Fibroblast of mammary gland (primary cell): ENCODE data around the gene GPR173.

Experiments
- DNase-seq: peaks from one replicate; pipeline ENCODE4 v3.0.0-alpha.2; 2010; ENCODE audit warnings: low read depth
- H3K4me3 ChIP-seq: 2 replicates; pipeline ENCODE4 v1.5.1; 2011; ENCODE audit warnings: low read depth, mild to moderate bottlenecking, low read length, moderate library complexity; ENCODE audit not compliant: control insufficient read depth
- TF ChIP-seq, protein P1 (sequence below): conservative IDR thresholded peaks from 2 replicates; pipeline ENCODE4 v1.5.1; 2011; ENCODE audit warnings: low read depth, low read length, inconsistent platforms; ENCODE audit not compliant: control insufficient read depth, insufficient read depth

Gene GPR173

DNA sequence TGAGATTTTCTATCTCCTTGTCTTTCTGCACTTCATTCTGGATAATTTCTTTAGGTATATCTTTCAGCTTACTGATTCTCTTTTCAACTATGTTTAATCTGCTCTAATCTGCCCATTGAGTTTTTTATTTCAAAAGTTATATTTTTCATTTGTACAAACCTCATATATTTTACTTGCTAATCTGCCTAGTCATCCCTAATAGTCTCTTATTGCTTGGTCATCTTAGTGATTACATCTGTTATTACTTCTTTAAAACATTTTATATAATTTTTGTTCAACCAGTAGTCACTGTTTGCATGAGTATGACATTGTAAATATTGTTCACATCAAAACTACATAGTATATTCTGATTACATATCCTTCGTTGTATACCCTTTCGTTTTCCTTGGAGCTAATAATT lies 77.8 kb downstream of the GPR173 start:
- no peak for DNase-seq
- no peak overlapping the region for H3K4me3 ChIP-seq
- TF ChIP-seq, protein P1, sequence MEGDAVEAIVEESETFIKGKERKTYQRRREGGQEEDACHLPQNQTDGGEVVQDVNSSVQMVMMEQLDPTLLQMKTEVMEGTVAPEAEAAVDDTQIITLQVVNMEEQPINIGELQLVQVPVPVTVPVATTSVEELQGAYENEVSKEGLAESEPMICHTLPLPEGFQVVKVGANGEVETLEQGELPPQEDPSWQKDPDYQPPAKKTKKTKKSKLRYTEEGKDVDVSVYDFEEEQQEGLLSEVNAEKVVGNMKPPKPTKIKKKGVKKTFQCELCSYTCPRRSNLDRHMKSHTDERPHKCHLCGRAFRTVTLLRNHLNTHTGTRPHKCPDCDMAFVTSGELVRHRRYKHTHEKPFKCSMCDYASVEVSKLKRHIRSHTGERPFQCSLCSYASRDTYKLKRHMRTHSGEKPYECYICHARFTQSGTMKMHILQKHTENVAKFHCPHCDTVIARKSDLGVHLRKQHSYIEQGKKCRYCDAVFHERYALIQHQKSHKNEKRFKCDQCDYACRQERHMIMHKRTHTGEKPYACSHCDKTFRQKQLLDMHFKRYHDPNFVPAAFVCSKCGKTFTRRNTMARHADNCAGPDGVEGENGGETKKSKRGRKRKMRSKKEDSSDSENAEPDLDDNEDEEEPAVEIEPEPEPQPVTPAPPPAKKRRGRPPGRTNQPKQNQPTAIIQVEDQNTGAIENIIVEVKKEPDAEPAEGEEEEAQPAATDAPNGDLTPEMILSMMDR: no peak

DNA sequence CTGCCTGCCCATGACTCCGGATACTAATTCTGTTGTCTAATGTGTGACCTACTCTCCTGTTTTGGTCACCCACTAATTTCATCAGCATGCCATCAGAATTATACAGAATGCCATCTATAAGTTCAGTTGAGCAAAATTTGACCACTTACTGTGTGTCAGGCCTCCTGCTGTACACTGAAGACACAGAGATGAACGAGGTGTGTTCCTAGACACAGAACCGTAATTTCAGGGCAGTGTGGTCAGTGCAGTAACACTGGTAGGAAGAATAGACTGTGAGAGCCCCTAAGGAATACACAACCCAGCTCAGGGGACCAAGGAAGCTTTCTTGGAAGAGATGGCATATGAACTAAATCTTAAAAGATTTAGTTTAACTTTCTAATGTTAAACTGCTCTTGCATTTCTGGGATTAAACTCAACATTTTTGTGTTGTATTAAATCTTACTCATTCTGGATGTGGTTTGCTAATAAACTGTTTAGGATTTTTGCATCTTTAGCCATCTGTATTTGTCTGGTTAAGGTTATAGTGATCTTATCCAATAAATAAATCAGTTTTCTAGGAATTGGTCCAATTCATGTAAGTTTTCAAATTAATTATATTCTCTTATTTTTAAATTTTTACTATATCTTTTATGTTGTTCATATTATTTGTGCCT lies 79.6 kb downstream of the GPR173 start:
- TF ChIP-seq, protein P1: no peak
- peak; percentile 33 for DNase-seq
- H3K4me3 ChIP-seq: no peak overlapping the region
